ENCODE results near the gene ATXN10.

Gene ATXN10

GRCh38 chr22:45878901-45879551 is 207.4 kb downstream of the ATXN10 start:
- Histone ChIP-seq H3K27me3 (ENCODE audit: insufficient read depth, poor library complexity, severe bottlenecking) (peaks cover 40% of the 10 kb centered on the region), H3K27ac (replicated peaks) (no peak overlapping the region), H3K4me3 (replicated peaks; ENCODE audit: insufficient read depth, low read length) (no peak overlapping the region)
- TF ChIP-seq, protein P1, sequence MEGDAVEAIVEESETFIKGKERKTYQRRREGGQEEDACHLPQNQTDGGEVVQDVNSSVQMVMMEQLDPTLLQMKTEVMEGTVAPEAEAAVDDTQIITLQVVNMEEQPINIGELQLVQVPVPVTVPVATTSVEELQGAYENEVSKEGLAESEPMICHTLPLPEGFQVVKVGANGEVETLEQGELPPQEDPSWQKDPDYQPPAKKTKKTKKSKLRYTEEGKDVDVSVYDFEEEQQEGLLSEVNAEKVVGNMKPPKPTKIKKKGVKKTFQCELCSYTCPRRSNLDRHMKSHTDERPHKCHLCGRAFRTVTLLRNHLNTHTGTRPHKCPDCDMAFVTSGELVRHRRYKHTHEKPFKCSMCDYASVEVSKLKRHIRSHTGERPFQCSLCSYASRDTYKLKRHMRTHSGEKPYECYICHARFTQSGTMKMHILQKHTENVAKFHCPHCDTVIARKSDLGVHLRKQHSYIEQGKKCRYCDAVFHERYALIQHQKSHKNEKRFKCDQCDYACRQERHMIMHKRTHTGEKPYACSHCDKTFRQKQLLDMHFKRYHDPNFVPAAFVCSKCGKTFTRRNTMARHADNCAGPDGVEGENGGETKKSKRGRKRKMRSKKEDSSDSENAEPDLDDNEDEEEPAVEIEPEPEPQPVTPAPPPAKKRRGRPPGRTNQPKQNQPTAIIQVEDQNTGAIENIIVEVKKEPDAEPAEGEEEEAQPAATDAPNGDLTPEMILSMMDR (IDR thresholded peaks at IDR 0.05; ENCODE audit: insufficient read depth, low read length), result no peak
- no peak for TF ChIP-seq POLR2AphosphoS5 (IDR thresholded peaks at IDR 0.05; ENCODE audit: low read depth)
- TF ChIP-seq, protein P2, sequence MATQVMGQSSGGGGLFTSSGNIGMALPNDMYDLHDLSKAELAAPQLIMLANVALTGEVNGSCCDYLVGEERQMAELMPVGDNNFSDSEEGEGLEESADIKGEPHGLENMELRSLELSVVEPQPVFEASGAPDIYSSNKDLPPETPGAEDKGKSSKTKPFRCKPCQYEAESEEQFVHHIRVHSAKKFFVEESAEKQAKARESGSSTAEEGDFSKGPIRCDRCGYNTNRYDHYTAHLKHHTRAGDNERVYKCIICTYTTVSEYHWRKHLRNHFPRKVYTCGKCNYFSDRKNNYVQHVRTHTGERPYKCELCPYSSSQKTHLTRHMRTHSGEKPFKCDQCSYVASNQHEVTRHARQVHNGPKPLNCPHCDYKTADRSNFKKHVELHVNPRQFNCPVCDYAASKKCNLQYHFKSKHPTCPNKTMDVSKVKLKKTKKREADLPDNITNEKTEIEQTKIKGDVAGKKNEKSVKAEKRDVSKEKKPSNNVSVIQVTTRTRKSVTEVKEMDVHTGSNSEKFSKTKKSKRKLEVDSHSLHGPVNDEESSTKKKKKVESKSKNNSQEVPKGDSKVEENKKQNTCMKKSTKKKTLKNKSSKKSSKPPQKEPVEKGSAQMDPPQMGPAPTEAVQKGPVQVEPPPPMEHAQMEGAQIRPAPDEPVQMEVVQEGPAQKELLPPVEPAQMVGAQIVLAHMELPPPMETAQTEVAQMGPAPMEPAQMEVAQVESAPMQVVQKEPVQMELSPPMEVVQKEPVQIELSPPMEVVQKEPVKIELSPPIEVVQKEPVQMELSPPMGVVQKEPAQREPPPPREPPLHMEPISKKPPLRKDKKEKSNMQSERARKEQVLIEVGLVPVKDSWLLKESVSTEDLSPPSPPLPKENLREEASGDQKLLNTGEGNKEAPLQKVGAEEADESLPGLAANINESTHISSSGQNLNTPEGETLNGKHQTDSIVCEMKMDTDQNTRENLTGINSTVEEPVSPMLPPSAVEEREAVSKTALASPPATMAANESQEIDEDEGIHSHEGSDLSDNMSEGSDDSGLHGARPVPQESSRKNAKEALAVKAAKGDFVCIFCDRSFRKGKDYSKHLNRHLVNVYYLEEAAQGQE (IDR thresholded peaks at IDR 0.05; ENCODE audit: insufficient replicate concordance, low read depth), result no peak
- no peak for TF ChIP-seq SPI1 (IDR thresholded peaks at IDR 0.05; ENCODE audit: borderline replicate concordance, low read depth)
- no peak for TF ChIP-seq GABPA (IDR thresholded peaks at IDR 0.05; ENCODE audit: low read depth)
- no peak for DNase-seq (ENCODE audit: low read depth in 1 of 2, low spot score in 1 of 2)

DNA sequence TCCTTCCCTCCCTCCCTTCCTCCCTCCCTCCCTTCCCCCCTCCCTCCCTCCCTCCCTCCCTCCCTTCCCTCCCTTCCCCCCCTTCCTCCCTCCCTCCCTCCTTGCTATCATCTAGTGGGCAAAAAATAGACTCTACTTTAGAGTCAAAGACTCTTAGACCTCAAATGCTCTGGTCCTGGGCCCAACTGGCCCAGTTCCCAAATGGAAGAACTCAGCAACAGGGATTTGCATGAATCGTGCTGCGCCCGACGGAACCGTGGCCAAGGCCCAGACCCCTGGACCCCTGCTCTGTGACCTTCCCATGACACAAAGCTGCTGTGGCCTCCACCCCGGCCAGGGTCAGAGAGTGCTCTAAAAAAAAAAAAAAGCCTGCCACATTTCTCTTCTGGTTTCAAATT is 207.9 kb downstream of the ATXN10 start:
- no peak overlapping the region for H3K4me3 ChIP-seq (replicated peaks; ENCODE audit: insufficient read depth, low read length)
- H3K27ac ChIP-seq (replicated peaks), result no peak overlapping the region
- DNase-seq (ENCODE audit: low read depth in 1 of 2, low spot score in 1 of 2), result no peak
- H3K27me3 ChIP-seq (ENCODE audit: insufficient read depth, poor library complexity, severe bottlenecking), result peaks cover 40% of the 10 kb centered on the region
- TF ChIP-seq, protein P2 (IDR thresholded peaks at IDR 0.05; ENCODE audit: insufficient replicate concordance, low read depth), result no peak
- TF ChIP-seq POLR2AphosphoS5 (IDR thresholded peaks at IDR 0.05; ENCODE audit: low read depth), result no peak
- TF ChIP-seq, protein P1 (IDR thresholded peaks at IDR 0.05; ENCODE audit: insufficient read depth, low read length), result no peak
- no peak for TF ChIP-seq GABPA (IDR thresholded peaks at IDR 0.05; ENCODE audit: low read depth)
- TF ChIP-seq SPI1 (IDR thresholded peaks at IDR 0.05; ENCODE audit: borderline replicate concordance, low read depth), result no peak

- DNase-seq (ENCODE audit: low read depth in 1 of 2, low spot score in 1 of 2), result no peak
- H3K4me3 ChIP-seq (replicated peaks; ENCODE audit: insufficient read depth, low read length), result no peak overlapping the region
- H3K27me3 ChIP-seq (ENCODE audit: insufficient read depth, poor library complexity, severe bottlenecking), result peaks cover 40% of the 10 kb centered on the region
- TF ChIP-seq, protein P1 (IDR thresholded peaks at IDR 0.05; ENCODE audit: insufficient read depth, low read length), result no peak
- no peak for TF ChIP-seq POLR2AphosphoS5 (IDR thresholded peaks at IDR 0.05; ENCODE audit: low read depth)
- no peak for TF ChIP-seq GABPA (IDR thresholded peaks at IDR 0.05; ENCODE audit: low read depth)
- TF ChIP-seq, protein P2 (IDR thresholded peaks at IDR 0.05; ENCODE audit: insufficient replicate concordance, low read depth), result no peak
- TF ChIP-seq SPI1 (IDR thresholded peaks at IDR 0.05; ENCODE audit: borderline replicate concordance, low read depth), result no peak
- H3K27ac ChIP-seq (replicated peaks), result no peak overlapping the region
Measured at GRCh38 chr22:45880091-45880715, 208.6 kb downstream of the ATXN10 start.

Data from HL-60 (cell line).